C4-2B (cell line): Measurements from ENCODE around the gene GGA1.
A peak's percentile ranks its signal among the peaks of the same experiment; 100 is the strongest.

Experiments
- H3K27ac ChIP-seq: fragments of 450-650 bp; 2 replicates; pipeline ENCODE4 v1.5.1; 2017
- ZFX ChIP-seq: fragments of 450-650 bp; IDR thresholded peaks from 2 replicates; pipeline ENCODE4 v1.6.1; 2017
- TF ChIP-seq, protein P1 (sequence below): fragments of 450-650 bp; conservative IDR thresholded peaks from 2 replicates; pipeline ENCODE4 v1.5.1; 2017; ENCODE audit warnings: mild to moderate bottlenecking

The GGA1 gene

DNA sequence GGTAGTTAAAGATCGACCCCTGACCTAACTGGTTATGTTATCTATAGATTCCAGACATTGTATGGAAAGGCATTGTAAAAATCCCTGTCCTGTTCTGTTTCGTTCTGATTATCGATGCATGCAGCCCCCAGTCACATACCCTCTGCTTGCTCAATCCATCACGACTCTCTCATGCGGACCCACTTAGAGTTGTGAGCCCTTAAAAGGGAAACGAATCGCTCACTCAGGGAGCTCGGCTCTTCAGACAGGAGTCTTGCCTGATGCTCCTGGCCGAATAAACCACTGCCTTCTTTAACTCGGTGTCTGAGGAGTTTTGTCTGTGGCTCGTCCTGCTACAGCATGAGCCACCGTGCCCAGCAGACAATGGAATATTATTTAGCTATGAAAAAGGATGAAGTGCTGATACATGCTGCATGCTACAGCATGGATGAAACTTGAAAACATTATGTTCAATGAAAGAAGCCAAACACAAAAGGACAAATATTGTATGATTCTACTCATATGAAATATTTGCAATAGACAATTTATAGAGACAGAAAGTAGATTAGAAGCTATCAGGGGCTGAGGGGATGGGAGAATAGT, 16.7 kb upstream of the GGA1 start:
- H3K27ac ChIP-seq: no peak overlapping the region
- TF ChIP-seq, protein P1, sequence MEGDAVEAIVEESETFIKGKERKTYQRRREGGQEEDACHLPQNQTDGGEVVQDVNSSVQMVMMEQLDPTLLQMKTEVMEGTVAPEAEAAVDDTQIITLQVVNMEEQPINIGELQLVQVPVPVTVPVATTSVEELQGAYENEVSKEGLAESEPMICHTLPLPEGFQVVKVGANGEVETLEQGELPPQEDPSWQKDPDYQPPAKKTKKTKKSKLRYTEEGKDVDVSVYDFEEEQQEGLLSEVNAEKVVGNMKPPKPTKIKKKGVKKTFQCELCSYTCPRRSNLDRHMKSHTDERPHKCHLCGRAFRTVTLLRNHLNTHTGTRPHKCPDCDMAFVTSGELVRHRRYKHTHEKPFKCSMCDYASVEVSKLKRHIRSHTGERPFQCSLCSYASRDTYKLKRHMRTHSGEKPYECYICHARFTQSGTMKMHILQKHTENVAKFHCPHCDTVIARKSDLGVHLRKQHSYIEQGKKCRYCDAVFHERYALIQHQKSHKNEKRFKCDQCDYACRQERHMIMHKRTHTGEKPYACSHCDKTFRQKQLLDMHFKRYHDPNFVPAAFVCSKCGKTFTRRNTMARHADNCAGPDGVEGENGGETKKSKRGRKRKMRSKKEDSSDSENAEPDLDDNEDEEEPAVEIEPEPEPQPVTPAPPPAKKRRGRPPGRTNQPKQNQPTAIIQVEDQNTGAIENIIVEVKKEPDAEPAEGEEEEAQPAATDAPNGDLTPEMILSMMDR: no peak
- TF ChIP-seq ZFX: no peak

DNA sequence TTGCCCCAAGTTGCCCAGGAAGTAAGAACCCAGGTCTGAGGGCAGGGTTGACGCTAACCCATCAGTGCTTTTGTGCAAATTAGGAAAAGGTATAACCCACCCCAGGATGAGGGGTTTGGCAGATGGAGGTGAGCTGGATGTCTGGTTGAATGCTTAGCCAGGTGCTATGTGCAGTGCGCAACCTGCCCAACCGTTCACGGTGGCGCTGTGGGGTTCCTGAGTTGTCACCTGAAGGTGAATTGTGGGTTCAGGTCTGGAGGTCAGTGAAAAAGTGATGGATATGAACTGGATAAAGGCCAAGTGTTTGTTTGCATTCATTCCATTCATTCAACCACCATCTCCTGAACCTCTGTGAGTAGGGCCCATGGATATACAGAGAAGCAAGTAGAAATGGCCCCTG, 14.4 kb upstream of the GGA1 start:
- H3K27ac ChIP-seq: no peak overlapping the region
- TF ChIP-seq, protein P1: no peak
- no peak for TF ChIP-seq ZFX

DNA sequence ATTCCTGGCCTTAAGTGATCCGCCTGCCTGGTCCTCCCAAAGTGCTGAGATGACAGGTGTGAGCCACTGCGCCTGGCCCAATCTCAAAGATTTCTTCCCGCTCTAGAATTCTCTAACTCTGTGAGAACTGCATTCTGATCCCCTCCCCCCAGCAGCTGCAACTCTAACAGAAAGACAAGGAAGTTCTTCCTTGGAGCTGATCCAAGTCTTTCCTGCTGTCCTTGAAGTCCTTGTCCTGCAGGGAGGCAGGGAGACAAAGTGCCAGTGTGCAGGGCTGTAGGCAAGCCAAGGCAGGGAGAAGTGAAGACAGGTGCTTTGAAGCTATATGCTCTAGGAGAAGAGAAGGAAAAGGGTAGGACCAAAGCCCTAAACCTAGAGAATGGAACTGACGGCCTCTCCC, 9.5 kb upstream of the GGA1 start:
- H3K27ac ChIP-seq: peak overlapping the region; percentile 78
- no peak for TF ChIP-seq ZFX
- TF ChIP-seq, protein P1: no peak

DNA sequence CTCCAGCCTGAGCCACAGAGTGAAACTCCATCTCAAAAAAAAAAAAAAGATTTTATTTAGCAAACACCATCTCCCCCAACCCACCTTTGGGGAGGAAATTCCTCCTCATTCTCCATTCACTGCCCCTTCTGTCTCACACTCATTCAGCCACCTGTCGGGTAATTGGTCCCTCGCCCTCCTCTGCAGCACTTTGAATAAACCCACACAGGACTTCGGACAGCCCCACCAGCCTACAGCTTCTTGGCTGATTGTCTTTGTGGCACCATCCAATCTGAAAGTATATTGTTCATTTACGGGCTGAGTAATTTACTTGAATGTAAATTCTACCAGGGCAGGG, 7.5 kb upstream of the GGA1 start:
- TF ChIP-seq, protein P1: no peak
- TF ChIP-seq ZFX: no peak
- peak overlapping the region; percentile 30 for H3K27ac ChIP-seq

DNA sequence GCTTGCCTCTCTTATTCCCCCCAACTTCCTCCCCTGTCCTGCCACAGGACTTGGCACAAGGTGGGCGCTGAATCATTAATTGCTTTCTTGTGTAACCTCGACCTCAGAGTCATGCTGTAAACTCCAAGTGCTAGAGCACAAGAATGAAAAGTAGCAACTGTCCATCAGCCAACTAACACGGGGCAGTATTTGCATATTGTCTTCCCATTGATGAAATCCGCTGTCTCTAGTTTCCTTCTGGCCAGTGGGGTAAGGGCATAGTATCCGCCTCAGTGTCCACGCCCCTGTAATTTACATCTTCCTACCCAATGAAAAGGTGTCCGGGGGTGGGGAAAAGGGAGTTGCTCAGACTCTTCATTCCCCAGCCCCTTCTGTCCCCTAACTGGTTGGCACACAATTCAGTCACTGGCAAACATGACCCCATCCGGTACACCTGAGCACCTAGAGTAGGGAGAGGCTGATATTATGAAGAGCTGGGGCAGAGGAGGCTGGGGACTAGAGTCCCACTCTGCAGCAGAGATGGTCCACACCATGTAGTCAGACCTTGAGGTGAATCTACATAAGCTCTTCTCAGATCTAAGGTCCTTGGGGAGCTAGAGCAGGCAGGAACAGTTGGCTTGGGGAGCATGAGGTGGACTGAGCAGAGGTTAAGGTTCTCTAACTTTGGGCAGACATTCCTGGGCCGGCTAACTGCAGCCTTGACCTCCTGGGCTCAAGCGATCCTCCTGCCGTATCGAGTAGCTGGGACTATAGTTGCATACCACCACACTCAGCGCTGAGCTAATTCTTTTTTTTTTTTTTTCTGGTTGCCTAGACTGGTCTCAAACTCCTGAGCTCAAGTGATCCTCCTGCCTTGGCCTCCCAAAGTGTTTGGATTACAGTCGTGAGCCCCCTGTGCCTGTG, 6.8 kb upstream of the GGA1 start:
- TF ChIP-seq ZFX: no peak
- H3K27ac ChIP-seq: peak overlapping the region; percentile 30

DNA sequence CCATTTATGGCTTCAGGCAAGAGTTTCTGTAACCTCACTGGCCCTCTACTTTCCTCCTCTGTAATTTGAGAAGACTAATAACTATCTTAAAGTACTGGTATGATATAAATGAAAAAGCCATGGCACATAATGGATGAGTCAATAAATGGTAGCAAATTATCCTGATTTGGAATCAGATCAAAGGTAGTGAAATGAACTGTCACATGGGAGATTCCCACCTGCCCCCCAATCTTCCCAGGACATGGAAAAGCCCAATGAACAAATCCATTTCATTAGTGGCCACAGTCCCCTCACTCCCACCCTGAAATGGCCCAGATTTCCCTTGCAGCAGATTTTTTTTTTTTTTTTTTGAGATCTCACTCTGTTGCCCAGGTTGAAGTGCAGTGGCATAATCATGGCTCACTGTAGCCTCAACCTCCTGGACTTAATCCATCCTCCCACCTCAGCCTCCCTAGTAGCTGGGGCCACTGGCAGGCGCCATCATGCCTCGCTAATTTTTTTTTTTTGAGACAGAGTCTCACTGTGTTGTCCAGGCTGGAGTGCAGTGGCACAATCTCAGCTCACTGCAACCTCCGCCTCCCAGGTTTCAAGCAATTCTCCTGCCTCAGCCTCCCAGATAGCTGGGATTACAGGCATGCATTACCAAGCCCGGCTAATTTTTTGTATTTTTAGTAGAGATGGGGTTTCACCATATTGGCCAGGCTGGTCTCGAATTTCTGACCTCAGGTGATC, 5.9 kb upstream of the GGA1 start:
- peak overlapping the region; percentile 30 for H3K27ac ChIP-seq

DNA sequence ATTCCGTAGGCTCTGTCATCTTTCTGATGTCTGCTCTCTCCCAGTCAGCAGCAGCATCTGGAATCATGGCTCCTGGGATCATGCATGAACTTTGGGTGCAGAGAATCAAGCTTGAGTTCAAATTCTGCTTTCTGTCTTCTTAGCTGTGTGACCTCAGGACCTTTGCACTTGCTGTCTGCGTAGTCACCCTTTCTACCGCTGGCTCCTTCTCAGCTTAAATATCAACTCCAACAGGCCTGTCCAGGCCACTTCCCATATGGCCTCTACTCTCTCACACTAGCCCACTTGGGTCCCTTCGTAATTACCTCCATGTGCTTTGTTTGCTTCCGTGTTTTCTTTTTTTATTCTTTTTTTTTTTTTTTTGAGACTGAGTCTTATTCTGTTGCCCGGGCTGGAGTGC, 4.6 kb upstream of the GGA1 start:
- H3K27ac ChIP-seq: no peak overlapping the region
- no peak for TF ChIP-seq ZFX
- TF ChIP-seq, protein P1: no peak

DNA sequence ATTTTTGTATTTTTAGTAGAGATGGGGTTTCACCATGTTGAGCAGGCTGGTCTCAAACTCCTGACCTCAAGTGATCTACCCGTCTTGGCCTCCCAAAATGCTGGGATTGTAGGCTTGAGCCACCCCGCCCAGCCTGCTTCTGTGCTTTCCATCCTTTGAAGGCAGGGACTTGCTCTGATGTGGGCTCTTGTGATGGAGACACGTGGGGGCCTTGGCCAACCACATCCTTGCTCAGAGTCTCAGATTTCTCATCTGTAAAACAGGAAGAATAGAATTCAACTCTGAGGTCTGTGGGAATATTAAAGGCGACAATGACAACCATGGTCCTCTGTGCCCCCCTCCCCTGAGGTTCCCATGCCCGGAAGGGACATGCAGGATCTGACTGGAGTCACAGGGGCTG, 3.8 kb upstream of the GGA1 start:
- TF ChIP-seq ZFX: no peak
- TF ChIP-seq, protein P1: no peak
- peak overlapping the region; percentile 1; the same call in 1 of the 2 replicates for H3K27ac ChIP-seq
